ENCODE results near the gene RTN4RL1. TPM values are rescaled to one million over a fixed set of nuclear protein-coding genes. Genes with fewer than 3 reads are reported as not detected.

Gene RTN4RL1
- 0.32 TPM for total RNA-seq
- long read RNA-seq, partial matches to known transcripts: 0 of 2 reads
- long read RNA-seq, other reads (novel, unspliced or antisense): 1 of 2 reads

- no peak for DNase-seq (ENCODE audit: low spot score)
- intact Hi-C loops (cut with DNase I): loop anchor here (5.0 to 10.0 kb wide), 3 partner anchors 293 to 360 kb away; partner anchors contain the start of gene TLCD2
These were observed at the start of gene RTN4RL1 for GRCh38 chr17:2025220-2025621. Gene RTN4RL1, minus strand, starts transcription at chr17:2025334. Its CDS starts 469 bp downstream, at chr17:2024865.

GRCh38 chr17:2074919-2075318 lies 49.8 kb upstream of the RTN4RL1 start:
- intact Hi-C loops (cut with DNase I): loop anchor here (2.0 kb wide), 1 partner anchor 14 kb away; no protein-coding TSS in a partner anchor
- DNase-seq (ENCODE audit: low spot score): no peak

- intact Hi-C loops (cut with DNase I): no loop called here
- no peak for DNase-seq (ENCODE audit: low spot score)
These were observed 46.5 kb upstream of the RTN4RL1 start for GRCh38 chr17:2071455-2072281.

- no peak for DNase-seq (ENCODE audit: low spot score)
- intact Hi-C loops (cut with DNase I): no loop called here
These were observed 45.9 kb upstream of the RTN4RL1 start for GRCh38 chr17:2071024-2071385.

DNA sequence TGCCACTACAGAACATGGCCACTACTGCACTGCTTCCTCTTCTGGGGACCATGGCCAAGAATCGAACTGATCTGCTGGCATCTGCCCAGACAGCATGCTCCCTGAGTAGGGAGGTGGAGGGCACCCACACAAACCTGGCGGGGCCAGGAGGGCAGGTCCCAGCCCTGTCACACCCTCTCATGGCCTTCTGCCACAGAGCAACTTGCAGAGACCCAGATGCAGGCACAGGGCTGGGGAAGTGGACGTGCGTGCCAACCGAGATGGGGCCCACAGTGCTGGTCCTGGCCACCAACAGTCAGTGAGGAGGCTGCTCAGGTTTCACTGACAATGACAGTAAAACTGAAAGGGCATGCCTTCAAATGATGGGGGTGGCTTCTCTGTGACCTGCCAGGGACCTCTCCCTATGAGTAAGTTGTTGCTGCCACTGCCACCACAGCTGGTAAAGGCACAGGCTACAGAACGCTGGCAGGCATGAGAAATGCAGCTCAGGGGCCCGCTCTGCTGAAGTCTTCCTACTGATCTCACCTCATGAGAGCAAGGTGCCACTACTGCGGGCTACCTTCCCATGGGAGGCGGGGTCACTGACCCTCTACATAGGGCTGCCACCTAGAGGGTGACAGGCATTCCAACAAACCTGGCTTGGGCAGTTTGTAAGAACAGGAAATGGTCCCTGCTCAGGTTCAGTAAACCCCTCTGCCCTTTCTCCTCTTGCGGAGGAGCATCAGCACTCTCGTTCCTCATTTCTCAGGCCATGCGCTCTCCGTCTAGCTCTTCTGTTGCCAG lies 45.3 kb upstream of the RTN4RL1 start:
- DNase-seq (ENCODE audit: low spot score): no peak
- intact Hi-C loops (cut with DNase I): no loop called here

DNA sequence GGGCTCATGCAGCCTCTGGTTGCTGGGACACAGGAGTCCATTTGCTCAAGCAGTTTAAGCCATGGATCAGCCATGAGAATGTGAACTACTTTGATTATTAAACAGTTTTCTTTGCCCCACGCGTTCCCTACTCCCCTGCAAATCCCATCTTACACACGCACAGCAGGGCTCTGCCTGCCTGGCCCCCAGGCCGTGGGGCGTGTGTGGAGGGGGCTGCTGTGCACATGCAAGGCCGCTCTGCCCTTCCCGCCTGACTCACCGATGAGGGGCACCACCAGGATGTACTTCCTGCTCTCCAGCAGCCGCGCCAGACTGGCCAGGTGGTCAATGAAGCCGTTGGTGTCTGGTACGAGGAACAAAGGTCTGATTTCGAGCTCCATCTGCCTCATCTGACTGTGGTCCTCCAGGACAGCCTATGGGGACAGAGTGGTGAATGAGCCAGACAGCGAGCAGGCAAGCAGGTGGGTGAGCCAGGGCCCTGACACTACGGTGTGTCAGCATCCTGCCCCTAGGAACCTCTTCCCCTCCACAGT lies 43.5 kb upstream of the RTN4RL1 start:
- intact Hi-C loops (cut with DNase I): no loop called here
- DNase-seq (ENCODE audit: low spot score): no peak

DNA sequence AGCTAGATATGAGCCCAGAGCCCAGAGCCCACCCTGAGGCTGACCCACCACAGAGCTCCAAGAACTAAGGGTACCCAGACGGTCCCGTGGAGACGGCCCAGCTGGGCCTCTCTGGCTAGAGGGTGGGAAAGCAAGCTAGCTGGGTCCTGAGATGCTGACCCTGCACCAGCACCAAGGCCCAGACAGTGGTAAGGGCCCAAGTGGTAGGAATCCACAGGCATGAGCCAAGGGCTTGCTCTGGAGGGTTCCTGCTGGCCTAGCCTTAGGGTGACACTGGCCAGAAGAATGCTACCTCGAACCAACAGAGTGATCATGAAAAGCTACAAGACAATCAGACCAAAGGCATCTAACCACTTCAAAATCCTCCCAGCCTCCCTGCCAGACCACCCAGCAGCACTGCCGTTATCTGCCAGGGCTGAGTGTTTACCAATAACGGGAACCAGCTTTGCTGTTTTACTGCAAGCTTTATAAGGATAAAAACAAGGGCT lies 42.9 kb upstream of the RTN4RL1 start:
- no peak for DNase-seq (ENCODE audit: low spot score)
- intact Hi-C loops (cut with DNase I): no loop called here

- intact Hi-C loops (cut with DNase I): no loop called here
- no peak for DNase-seq (ENCODE audit: low spot score)
These were observed 42.5 kb upstream of the RTN4RL1 start for GRCh38 chr17:2067608-2068024.

GRCh38 chr17:2067048-2067561 lies 42.0 kb upstream of the RTN4RL1 start:
- intact Hi-C loops (cut with DNase I): no loop called here
- no peak for DNase-seq (ENCODE audit: low spot score)

DNA sequence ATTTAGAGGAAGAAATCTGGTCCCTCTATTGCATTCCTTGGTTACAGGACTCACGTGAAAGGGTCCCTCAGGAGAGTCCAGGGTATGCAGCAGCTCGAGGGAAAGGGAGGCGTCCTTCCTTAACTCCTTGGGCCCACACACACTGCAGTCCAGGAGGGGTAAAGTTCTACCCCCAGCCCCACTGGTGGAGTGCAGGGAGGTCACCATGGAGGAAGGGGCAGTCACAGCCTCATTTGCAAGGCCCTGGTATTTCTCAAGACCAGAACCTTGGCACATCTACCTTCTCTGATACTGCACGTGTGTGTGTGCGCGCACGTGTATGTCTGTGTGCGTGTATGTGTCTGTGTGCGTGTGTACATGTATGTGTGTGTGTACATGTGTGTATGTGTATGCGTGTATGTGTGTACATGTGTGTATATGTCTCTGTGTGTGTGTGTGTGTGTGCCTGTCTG lies 40.8 kb upstream of the RTN4RL1 start:
- DNase-seq (ENCODE audit: low spot score): no peak
- intact Hi-C loops (cut with DNase I): no loop called here

DNA sequence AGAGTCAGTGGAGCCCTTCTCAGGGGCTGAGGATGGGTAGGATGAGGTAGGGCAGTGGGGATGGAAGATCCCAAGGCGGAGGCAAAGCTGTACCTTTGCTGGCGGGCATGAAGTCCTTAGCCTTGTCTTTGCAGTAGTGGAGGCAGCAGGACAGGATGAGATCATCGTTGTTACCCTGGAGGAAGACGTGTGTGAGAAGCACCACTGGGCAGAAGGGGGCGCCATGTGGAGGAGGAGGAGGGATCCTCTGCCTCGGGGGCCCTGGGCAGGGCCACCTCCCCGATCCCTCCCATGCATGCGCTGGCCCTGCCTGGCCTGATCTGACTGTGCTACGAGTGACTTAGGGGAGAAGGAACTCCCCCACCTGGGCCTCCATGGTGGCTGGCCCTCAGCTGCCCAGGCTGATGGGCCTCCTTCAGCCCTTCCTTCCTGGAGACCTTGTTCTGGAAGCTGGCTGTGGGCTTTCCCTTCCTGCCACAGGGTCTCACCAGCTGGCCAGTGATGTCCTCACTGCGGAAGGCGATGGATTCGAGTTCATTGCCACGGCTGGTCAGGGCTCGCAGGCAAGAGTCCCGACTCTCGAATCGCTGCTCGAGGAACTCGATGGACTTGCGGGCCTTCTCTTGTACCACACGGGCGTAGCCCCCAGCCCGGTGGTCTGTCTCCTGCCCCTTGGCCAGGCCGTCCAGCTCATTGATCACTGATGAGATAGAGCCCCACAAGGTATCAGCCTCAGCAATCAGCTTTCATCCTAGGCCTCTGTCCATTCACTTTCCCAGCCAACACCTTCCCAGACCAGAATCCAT lies 40.0 kb upstream of the RTN4RL1 start:
- intact Hi-C loops (cut with DNase I): no loop called here
- DNase-seq (ENCODE audit: low spot score): no peak

- DNase-seq (ENCODE audit: low spot score): no peak
- intact Hi-C loops (cut with DNase I): no loop called here
These were observed 39.4 kb upstream of the RTN4RL1 start for GRCh38 chr17:2064520-2064971.

GRCh38 chr17:2064147-2064489 lies 39.0 kb upstream of the RTN4RL1 start:
- intact Hi-C loops (cut with DNase I): no loop called here
- DNase-seq (ENCODE audit: low spot score): no peak

DNA sequence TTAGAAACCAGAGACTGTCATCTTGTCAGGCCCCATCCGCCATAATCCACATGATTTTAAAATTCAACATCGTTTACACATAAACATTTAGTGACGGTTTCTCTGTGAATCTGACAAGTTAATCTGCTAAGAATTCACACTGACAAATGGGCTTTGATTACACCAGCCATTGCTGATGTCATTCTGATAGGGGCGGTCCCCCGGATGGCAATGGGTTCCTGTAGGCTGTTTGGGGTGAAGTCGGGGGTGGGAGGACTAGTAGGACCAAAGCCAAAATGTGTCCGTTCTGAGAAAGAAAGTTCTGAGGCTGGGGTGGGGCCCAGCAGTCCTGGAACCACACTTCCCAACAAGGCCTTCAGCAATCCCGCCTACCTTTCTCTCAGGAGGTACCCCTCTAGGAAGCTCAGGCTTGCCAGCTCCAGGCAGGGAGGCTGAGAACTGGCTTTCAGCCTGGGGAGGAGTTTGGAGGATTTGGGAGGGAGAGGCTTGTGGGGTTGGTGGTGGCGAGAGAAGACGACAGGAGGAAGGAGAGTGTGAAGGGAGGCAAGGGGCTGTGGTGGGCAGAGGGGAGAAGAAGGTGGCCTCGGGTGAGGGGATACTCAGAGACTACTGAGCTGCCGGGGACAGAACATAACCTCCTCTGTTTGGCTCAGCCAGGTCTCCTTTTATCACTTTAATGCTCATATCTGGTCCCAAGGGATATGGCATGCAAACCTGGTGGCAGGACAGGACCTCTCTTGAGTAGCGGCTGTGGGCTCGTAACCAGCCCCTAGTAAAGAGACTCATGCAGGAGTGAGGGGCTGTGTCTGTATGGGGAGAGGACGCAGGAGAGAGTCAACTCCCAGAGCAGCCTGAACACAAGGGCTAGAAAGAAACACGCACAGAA lies 38.4 kb upstream of the RTN4RL1 start:
- no peak for DNase-seq (ENCODE audit: low spot score)
- intact Hi-C loops (cut with DNase I): no loop called here

GRCh38 chr17:2062571-2063183 lies 37.5 kb upstream of the RTN4RL1 start:
- DNase-seq (ENCODE audit: low spot score): no peak
- intact Hi-C loops (cut with DNase I): no loop called here

- intact Hi-C loops (cut with DNase I): no loop called here
- DNase-seq (ENCODE audit: low spot score): no peak
These were observed 36.4 kb upstream of the RTN4RL1 start for GRCh38 chr17:2061441-2061958.

- intact Hi-C loops (cut with DNase I): no loop called here
- DNase-seq (ENCODE audit: low spot score): no peak
These were observed 35.7 kb upstream of the RTN4RL1 start for GRCh38 chr17:2060681-2061440.
